OCI-LY7 (cell line): ENCODE data around the gene ADAMTS13. TPM values are rescaled to one million over a fixed set of nuclear protein-coding genes. Genes with fewer than 3 reads are reported as not detected.
"Not testable (repeated sequence)": the region's sequence is repeated elsewhere in the genome, so short reads cannot be mapped to it uniquely, and the experiment has no call there.

Experiments used
- BruUV-seq: library from RNA; stranded (reverse); fragments of 400-500 nt; replicated peaks from 2 replicates; lab custom pipeline; 2021; lab: Mats Ljungman, UMichigan
- CTCF ChIA-PET: fragments of 300-600 bp; sonication (Branson Sonifier 250); formaldehyde crosslinking; loops from one replicate; lab custom pipeline; 2022; ENCODE audit warnings: antibody characterized with exemption; ENCODE audit not compliant: unreplicated experiment; lab: Charles Lee
- POLR2A ChIA-PET: fragments of 300-600 bp; sonication (Branson Sonifier 250); formaldehyde crosslinking; loops from one replicate; lab custom pipeline; 2022; ENCODE audit warnings: antibody characterized with exemption; lab: Charles Lee
- DNase-seq: peaks from one replicate; pipeline ENCODE4 v3.0.0-alpha.2; 2015; ENCODE audit warnings: low spot score
- H2AFZ ChIP-seq: fragments of 200-600 bp; sonication (generic), shearing (Covaris generic); 2 replicates; pipeline ENCODE4 v1.6.1; 2014; ENCODE audit warnings: mild to moderate bottlenecking, antibody characterized with exemption, low read length, moderate library complexity
- H3K27ac ChIP-seq: fragments of 200-600 bp; sonication (generic); 2 replicates; pipeline ENCODE4 v1.5.1; 2014; ENCODE audit warnings: mixed run types, low read depth, mild to moderate bottlenecking, moderate library complexity, low read length, inconsistent platforms; ENCODE audit not compliant: poor library complexity, severe bottlenecking
- H3K36me3 ChIP-seq: fragments of 200-600 bp; sonication (generic); 2 replicates; pipeline ENCODE4 v1.6.1; 2014; ENCODE audit warnings: mild to moderate bottlenecking, antibody characterized with exemption, low read length, moderate library complexity, mixed read lengths; ENCODE audit not compliant: insufficient read depth
- H3K4me1 ChIP-seq: fragments of 200-600 bp; sonication (generic); 2 replicates; pipeline ENCODE4 v1.5.1; 2014; ENCODE audit warnings: mild to moderate bottlenecking, low read length; ENCODE audit not compliant: insufficient read depth, poor library complexity, severe bottlenecking
- H3K4me2 ChIP-seq: fragments of 200-600 bp; sonication (generic); 2 replicates; pipeline ENCODE4 v1.6.1; 2014; ENCODE audit warnings: mild to moderate bottlenecking, low read length
- H3K4me3 ChIP-seq: fragments of 200-600 bp; sonication (generic); 2 replicates; pipeline ENCODE4 v1.5.1; 2014; ENCODE audit warnings: mild to moderate bottlenecking, low read depth, low read length; ENCODE audit not compliant: poor library complexity, severe bottlenecking
- H3K79me2 ChIP-seq: fragments of 200-600 bp; sonication (generic); 2 replicates; pipeline ENCODE4 v1.6.1; 2016; ENCODE audit warnings: low read depth, mild to moderate bottlenecking, low read length, moderate library complexity, mixed read lengths; ENCODE audit not compliant: insufficient read depth
- H3K9me2 ChIP-seq: fragments of 200-600 bp; sonication (generic); 2 replicates; pipeline ENCODE4 v1.6.1; 2016; ENCODE audit warnings: mild to moderate bottlenecking, low read length, mixed read lengths; ENCODE audit not compliant: insufficient read depth
- H3K9me3 ChIP-seq: fragments of 200-600 bp; sonication (generic); 2 replicates; pipeline ENCODE4 v1.6.1; 2014; ENCODE audit warnings: mild to moderate bottlenecking, mixed run types, low read length, mixed read lengths
- H4K20me1 ChIP-seq: fragments of 200-600 bp; sonication (generic); 2 replicates; pipeline ENCODE4 v1.6.1; 2014; ENCODE audit warnings: mild to moderate bottlenecking, antibody characterized with exemption, low read length, moderate library complexity, mixed read lengths; ENCODE audit not compliant: insufficient read depth
- CTCF ChIP-seq: fragments of 200-600 bp; sonication (generic); conservative IDR thresholded peaks from 2 replicates; pipeline ENCODE4 v1.5.1; 2014; ENCODE audit warnings: mild to moderate bottlenecking, antibody characterized with exemption, low read length, moderate library complexity, mixed read lengths
- EZH2phosphoT487 ChIP-seq: fragments of 200-600 bp; sonication (generic); IDR thresholded peaks from 2 replicates; pipeline ENCODE4 v1.6.1; 2018; ENCODE audit warnings: low read depth, borderline replicate concordance, mild to moderate bottlenecking, mixed run types, antibody characterized with exemption, low read length, moderate library complexity, mixed read lengths
- intact Hi-C: fragments of 100-400 bp; cut with micrococcal nuclease; formaldehyde crosslinking; loops from one replicate; pipeline ENCODE4 v1.10.0; 2022; ENCODE audit not compliant: unreplicated experiment
- total RNA-seq, 2 experiments: library from RNA; depleted of rRNA in 1 of 2; stranded (reverse); fragments of >200 nt in 1 of 2; shearing (Covaris generic) in 1 of 2; gene quantifications; 2 replicates each; pipeline ENCODE4 v1.2.3, GENCODE V29; 2014 to 2022

Gene ADAMTS13
- total RNA-seq, 2 experiments from 2014 or later, result 6.2 to 18.1 TPM

- Histone ChIP-seq H3K27ac (peak overlapping the region; percentile 21), H3K4me1 (peaks cover 30% of the 10 kb centered on the region)
- POLR2A ChIA-PET, H3K79me2 ChIP-seq, H4K20me1 ChIP-seq, BruUV-seq, H3K4me3 ChIP-seq, H3K36me3 ChIP-seq, H3K9me2 ChIP-seq, H2AFZ ChIP-seq, H3K9me3 ChIP-seq, H3K4me2 ChIP-seq, CTCF ChIA-PET: not testable (repeated sequence)
- DNase-seq, result peak; percentile 75
- TF ChIP-seq CTCF, result peak; percentile 41; the same call in 1 of the 2 replicates
- intact Hi-C loops, result loop anchor here (2.0 kb wide), 1 partner anchor 35 kb away; no protein-coding TSS in a partner anchor
These were observed 29.7 kb downstream of the ADAMTS13 start for GRCh38 chr9:133451865-133452264.

GRCh38 chr9:133452562-133452961 is 30.4 kb downstream of the ADAMTS13 start:
- Histone ChIP-seq H3K9me2 (no peaks in the 10 kb centered on the region), H3K4me1 (peaks cover 37% of the 10 kb centered on the region), H3K9me3 (no peaks in the 10 kb centered on the region), H3K79me2 (no peaks in the 10 kb centered on the region), H3K36me3 (no peaks in the 10 kb centered on the region), H3K4me3 (no peak overlapping the region), H2AFZ (no peak overlapping the region), H4K20me1 (no peaks in the 10 kb centered on the region), H3K4me2 (no peak overlapping the region), H3K27ac (no peak overlapping the region)
- intact Hi-C loops, result loop anchor here (2.0 kb wide), 1 partner anchor 34 kb away; no protein-coding TSS in a partner anchor
- BruUV-seq, result no TSS peak
- POLR2A ChIA-PET, result no interaction called here
- no peak for DNase-seq
- no peak for TF ChIP-seq EZH2phosphoT487
- TF ChIP-seq CTCF, result no peak
- CTCF ChIA-PET, result no interaction called here

GRCh38 chr9:133453651-133454050 is 31.5 kb downstream of the ADAMTS13 start:
- DNase-seq, result no peak
- intact Hi-C loops, result loop anchor here (2.0 kb wide), 1 partner anchor 33 kb away; no protein-coding TSS in a partner anchor
- no peak for TF ChIP-seq CTCF
- TF ChIP-seq EZH2phosphoT487, result no peak
- Histone ChIP-seq H4K20me1 (no peaks in the 10 kb centered on the region), H3K79me2 (no peaks in the 10 kb centered on the region), H3K36me3 (no peaks in the 10 kb centered on the region), H3K27ac (no peak overlapping the region), H3K9me3 (no peaks in the 10 kb centered on the region), H3K4me1 (peaks cover 42% of the 10 kb centered on the region), H2AFZ (no peak overlapping the region), H3K4me3 (no peak overlapping the region), H3K4me2 (peak overlapping the region; percentile 41), H3K9me2 (no peaks in the 10 kb centered on the region)
- ChIA-PET POLR2A (no interaction called here), CTCF (interaction anchor here (0.6 kb wide), 1 partner anchor 15 kb away, joined by 3 read pairs; no protein-coding TSS in a partner anchor)
- BruUV-seq, result no TSS peak
